Cardiac muscle cell (in vitro differentiated cells and primary cell): ENCODE results near the gene FBXW5. TPM values are rescaled to one million over a fixed set of nuclear protein-coding genes. Genes with fewer than 3 reads are reported as not detected.

Experiments
- DNase-seq, 2 donors: peaks; one replicate each; pipeline versions ENCODE4 v3.0.0 to v3.0.0-alpha.2; 2010 to 2017; ENCODE audit warnings: low read depth in 1 of 2, low spot score in 1 of 2
- H3K27ac ChIP-seq: fragments of 200-600 bp; sonication (generic); 2 replicates; pipeline ENCODE4 v1.5.1; 2016
- H3K27me3 ChIP-seq: fragments of 200-600 bp; sonication (generic); 2 replicates; pipeline ENCODE4 v1.6.0; 2016; ENCODE audit warnings: control low read depth
- H3K36me3 ChIP-seq: fragments of 200-600 bp; sonication (generic); 2 replicates; pipeline ENCODE4 v1.5.1; 2016; ENCODE audit warnings: control low read depth
- H3K4me1 ChIP-seq: fragments of 200-600 bp; sonication (generic); 2 replicates; pipeline ENCODE4 v1.8.1; 2017; ENCODE audit warnings: low read depth, mild to moderate bottlenecking, mixed run types
- H3K4me3 ChIP-seq: fragments of 200-600 bp; sonication (generic); 2 replicates; pipeline ENCODE4 v1.5.1; 2016; ENCODE audit warnings: mild to moderate bottlenecking
- H3K9me3 ChIP-seq: fragments of 200-600 bp; sonication (generic); 2 replicates; pipeline ENCODE4 v1.5.1; 2017; ENCODE audit warnings: low read depth, mild to moderate bottlenecking, control low read depth
- polyA plus RNA-seq: library from polyadenylated mRNA; unstranded; fragments of >200 nt; fragmentation: Nextera tagmentation; extraction: Ambion mirVana; gene quantifications from 2 replicates; pipeline ENCODE4 v1.2.1, GENCODE V29; 2016
- total RNA-seq: library from RNA; depleted of rRNA; stranded (reverse); fragments of >200 nt; gene quantifications from 2 replicates; pipeline ENCODE4 v1.2.3, GENCODE V29; 2016
- TF ChIP-seq, protein P1 (sequence below): IDR thresholded peaks from 2 replicates; pipeline ENCODE4 v1.5.1; 2012; ENCODE audit warnings: low read depth, mild to moderate bottlenecking, low read length

Gene FBXW5
- total and polyA plus RNA-seq, 2 experiments from 2014 or later, result 119 to 188 TPM

DNA sequence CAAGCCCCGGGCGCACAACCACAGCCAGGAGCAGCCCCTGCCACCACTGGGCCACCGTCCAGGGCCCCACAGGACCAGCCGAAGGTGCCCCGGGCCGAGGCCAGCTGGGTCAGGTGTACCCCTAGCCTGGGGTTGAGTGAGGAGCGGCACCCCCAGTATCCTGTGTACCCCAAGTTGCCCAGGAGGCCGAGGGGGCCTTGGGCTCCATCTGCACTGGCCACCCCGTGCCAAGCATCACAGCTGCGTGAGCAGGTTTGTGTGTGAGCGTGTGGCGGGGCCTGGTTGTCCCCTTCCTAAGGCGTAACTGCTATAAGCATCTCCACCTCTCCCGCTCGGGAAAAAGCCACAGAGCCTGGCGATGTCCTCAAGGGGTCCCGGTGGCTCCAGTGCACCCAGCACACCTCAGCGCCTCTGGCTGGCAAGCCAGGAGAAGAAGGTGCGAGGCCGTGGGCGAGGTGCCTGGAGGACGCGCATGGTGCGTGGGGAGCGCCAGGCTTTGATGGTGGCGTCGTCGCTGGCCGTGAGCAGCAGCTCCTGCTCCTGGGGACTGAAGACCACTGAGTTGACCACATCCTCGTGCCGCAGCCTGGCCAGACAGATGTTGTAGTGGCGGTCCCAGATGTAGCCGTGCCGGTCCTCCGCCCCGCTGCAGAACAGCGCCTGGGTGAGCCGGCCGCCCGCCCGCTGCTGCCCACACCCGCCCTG lies 3.9 kb downstream of the FBXW5 start:
- Histone ChIP-seq H3K36me3 (peaks cover 26% of the 10 kb centered on the region), H3K9me3 (no peaks in the 10 kb centered on the region), H3K4me1 (no peaks in the 10 kb centered on the region), H3K27ac (no peak overlapping the region), H3K27me3 (no peaks in the 10 kb centered on the region), H3K4me3 (no peak overlapping the region)
- DNase-seq, result no peak
- TF ChIP-seq, protein P1, sequence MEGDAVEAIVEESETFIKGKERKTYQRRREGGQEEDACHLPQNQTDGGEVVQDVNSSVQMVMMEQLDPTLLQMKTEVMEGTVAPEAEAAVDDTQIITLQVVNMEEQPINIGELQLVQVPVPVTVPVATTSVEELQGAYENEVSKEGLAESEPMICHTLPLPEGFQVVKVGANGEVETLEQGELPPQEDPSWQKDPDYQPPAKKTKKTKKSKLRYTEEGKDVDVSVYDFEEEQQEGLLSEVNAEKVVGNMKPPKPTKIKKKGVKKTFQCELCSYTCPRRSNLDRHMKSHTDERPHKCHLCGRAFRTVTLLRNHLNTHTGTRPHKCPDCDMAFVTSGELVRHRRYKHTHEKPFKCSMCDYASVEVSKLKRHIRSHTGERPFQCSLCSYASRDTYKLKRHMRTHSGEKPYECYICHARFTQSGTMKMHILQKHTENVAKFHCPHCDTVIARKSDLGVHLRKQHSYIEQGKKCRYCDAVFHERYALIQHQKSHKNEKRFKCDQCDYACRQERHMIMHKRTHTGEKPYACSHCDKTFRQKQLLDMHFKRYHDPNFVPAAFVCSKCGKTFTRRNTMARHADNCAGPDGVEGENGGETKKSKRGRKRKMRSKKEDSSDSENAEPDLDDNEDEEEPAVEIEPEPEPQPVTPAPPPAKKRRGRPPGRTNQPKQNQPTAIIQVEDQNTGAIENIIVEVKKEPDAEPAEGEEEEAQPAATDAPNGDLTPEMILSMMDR, result no peak

DNA sequence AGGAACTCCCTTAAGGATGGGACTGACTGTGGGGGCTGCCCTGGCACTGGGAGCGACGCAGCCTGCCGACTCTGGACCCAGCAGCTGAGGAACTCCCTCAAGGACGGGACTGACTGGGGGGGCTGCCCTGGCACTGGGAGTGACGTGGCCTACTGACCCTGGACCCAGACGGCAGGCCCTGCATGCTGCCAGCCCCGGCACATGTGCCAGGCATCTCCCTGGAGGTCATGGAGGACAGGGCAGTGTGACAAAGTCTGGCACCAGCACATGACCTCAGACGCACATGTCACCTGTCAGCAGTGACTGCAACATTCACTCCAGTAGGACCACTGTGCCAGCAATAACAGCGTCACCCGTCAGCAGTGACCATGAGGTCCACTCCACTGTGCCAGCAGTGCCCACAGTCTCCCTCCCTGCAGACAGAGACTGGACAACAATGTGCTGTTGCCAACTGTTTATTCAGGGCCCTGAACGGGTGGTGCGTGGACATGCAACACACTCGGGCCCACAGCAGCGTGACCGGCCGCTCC lies 4.5 kb downstream of the FBXW5 start:
- Histone ChIP-seq H3K27me3 (no peaks in the 10 kb centered on the region), H3K4me1 (no peaks in the 10 kb centered on the region), H3K9me3 (no peaks in the 10 kb centered on the region), H3K36me3 (peaks cover 26% of the 10 kb centered on the region), H3K4me3 (no peak overlapping the region), H3K27ac (no peak overlapping the region)
- no peak for DNase-seq
- TF ChIP-seq, protein P1, result no peak

DNA sequence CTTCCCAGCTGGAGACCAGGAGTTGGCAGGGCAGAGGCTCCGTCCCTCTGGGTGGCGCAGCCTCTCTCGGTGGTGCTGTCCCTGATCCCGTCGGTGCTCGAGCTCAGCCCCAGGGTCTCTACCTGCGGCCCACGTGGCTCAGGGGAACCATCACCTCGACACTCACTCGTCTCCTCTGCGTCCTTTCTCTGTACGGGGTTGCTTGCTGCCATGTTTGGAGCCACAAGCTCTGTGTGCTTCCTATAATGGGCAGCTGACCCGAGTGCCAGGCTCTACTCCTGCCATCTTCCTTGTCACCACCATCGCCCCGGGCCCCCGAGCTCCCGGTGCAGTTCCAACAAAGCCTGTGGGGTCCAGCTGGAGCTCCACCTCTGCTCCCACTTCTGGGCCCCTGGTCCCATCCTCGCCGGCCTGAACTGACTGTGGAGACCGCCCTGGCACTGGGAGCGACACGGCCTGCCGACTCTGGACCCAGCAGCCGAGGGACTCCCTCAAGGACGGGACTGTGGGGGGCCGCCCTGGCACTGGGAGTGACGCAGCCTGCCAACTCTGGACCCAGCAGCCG lies 5.0 kb downstream of the FBXW5 start:
- no peak for DNase-seq
- Histone ChIP-seq H3K4me3 (no peak overlapping the region), H3K9me3 (no peaks in the 10 kb centered on the region), H3K4me1 (no peaks in the 10 kb centered on the region), H3K36me3 (peaks cover 26% of the 10 kb centered on the region), H3K27ac (no peak overlapping the region), H3K27me3 (no peaks in the 10 kb centered on the region)
- TF ChIP-seq, protein P1, result no peak

DNA sequence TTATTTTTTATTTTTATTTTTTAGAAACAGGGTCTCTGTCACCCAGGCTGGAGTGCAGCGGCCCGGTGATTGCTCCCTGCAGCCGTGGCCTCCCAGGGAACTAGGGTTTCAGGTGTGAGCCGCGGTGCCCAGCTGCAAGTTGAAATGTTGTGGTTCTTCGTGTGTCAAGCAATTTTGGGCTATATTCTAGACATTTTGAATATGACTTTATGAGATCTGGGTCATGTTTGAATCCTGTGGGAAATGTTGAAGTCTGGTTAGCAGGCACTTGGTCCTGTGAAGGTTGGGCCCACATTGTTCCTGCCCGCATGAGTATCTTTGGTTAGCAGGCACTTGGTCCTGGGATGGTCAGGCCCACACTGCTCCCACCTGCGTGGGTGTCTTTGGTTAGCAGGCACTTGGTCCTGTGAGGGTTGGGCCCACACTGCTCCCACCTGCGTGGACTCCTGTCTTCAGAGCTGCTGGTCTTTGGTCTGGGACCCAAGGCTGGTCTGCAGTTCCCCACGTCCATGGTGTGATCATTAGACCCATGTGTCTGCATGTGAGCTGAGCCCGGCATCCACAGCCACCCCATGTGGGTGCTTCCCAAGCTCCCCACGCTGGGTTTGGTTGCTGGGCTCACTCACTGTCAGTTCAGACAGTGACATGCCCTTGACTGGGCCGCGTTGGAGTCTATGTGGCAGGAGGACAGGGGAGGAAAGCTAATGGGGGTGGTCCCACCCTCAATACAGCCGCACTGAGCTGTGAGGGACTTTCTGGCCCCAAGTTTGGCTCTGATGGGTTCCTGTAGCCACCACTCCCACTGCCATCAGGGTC lies 7.1 kb downstream of the FBXW5 start:
- H3K9me3 ChIP-seq, result no peaks in the 10 kb centered on the region
- H3K4me1 ChIP-seq, result no peaks in the 10 kb centered on the region
- peaks cover 26% of the 10 kb centered on the region for H3K36me3 ChIP-seq
- DNase-seq, result no peak
- no peak overlapping the region for H3K4me3 ChIP-seq
- H3K27ac ChIP-seq, result no peak overlapping the region
- TF ChIP-seq, protein P1, result no peak
- H3K27me3 ChIP-seq, result no peaks in the 10 kb centered on the region

DNA sequence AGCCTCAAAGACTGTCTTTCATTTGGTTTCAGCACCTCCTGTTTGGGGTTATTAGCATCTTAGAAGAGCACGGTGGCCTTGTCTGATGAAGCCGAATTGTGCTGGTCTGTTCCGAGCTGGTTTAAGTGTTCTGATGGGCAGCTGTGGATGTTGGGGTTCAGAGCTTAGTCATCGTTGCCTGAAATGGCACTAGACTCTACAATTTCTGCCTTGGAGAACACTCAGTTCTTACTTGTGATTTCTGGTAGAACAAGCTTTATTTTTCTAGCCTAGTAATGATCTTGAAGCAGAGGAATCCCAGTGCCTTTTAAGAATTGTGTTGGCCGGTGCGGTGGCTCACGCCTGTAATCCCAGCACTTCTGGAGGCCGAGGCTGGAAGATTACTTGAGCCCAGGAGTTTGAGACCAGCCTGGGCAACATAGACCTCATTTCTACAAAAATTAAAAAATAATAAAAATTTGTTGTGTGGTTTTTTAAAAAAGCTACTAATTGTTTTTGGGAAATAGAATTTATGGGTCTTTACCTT lies 7.8 kb downstream of the FBXW5 start:
- Histone ChIP-seq H3K27ac (no peak overlapping the region), H3K4me1 (no peaks in the 10 kb centered on the region), H3K4me3 (no peak overlapping the region), H3K27me3 (no peaks in the 10 kb centered on the region), H3K36me3 (peaks cover 19% of the 10 kb centered on the region), H3K9me3 (no peaks in the 10 kb centered on the region)
- DNase-seq, result no peak
- TF ChIP-seq, protein P1, result no peak
